SK-N-SH (cell line): Measurements from ENCODE around the gene ORC5. TPM values are rescaled to one million over a fixed set of nuclear protein-coding genes. Genes with fewer than 3 reads are reported as not detected.

Experiments
- CTCF ChIA-PET: fragments of 300-600, 350-600 bp; formaldehyde crosslinking; extraction: SDS; loops from one replicate; lab custom pipeline; 2021; lab: Yijun Ruan, JAX
- POLR2A ChIA-PET: fragments of 350-600 bp; sonication (Branson Sonifier 250); formaldehyde crosslinking; extraction: SDS; loops from one replicate; lab custom pipeline; 2020; ENCODE audit warnings: antibody characterized with exemption, inconsistent platforms; lab: Yijun Ruan, JAX
- DNase-seq: peaks from one replicate; pipeline ENCODE4 v3.0.0; 2012
- H2AFZ ChIP-seq: fragments of 200-600 bp; sonication (generic); 2 replicates; pipeline ENCODE4 v1.8.1; 2016; ENCODE audit warnings: antibody characterized with exemption, mild to moderate bottlenecking, low read depth
- H3F3A ChIP-seq: fragments of 200-600 bp; sonication (generic); replicated peaks from 2 replicates; pipeline ENCODE3; 2016; ENCODE audit warnings: antibody characterized with exemption, mild to moderate bottlenecking; ENCODE audit not compliant: insufficient read depth
- H3K27ac ChIP-seq, 2 experiments: fragments of 200-500 bp in 1 of 2; fragments of 200-600 bp in 1 of 2; sonication (Bioruptor generic) in 1 of 2; sonication (generic), shearing (Covaris generic) in 1 of 2; 2 replicates each; pipeline versions ENCODE4 v1.5.1 to v1.6.1; 2014 to 2016; ENCODE audit warnings: low read depth in 2 of 2, inconsistent platforms in 1 of 2, low read length in 1 of 2, mild to moderate bottlenecking in 1 of 2, mixed read lengths in 1 of 2
- H3K27me3 ChIP-seq: fragments of 200-600 bp; sonication (generic), shearing (Covaris generic); 2 replicates; pipeline ENCODE4 v1.6.1; 2016; ENCODE audit warnings: mixed run types; ENCODE audit not compliant: insufficient read depth
- H3K36me3 ChIP-seq, 2 experiments: fragments of 200-500 bp in 1 of 2; fragments of 200-600 bp in 1 of 2; sonication (Bioruptor generic) in 1 of 2; sonication (generic) in 1 of 2; replicated peaks in 1 of 2; 2 replicates each; pipeline versions ENCODE3 to v1.5.1; 2014 to 2016; ENCODE audit warnings: low read length in 1 of 2, mild to moderate bottlenecking in 1 of 2; ENCODE audit not compliant: insufficient read depth in 2 of 2, control insufficient read depth in 1 of 2
- H3K4me1 ChIP-seq, 2 experiments: fragments of 200-500 bp in 1 of 2; fragments of 200-600 bp in 1 of 2; sonication (Bioruptor generic) in 1 of 2; sonication (generic), shearing (Covaris generic) in 1 of 2; 2 replicates each; pipeline versions ENCODE4 v1.5.1 to v1.6.1; 2014 to 2016; ENCODE audit warnings: low read depth in 1 of 2, low read length in 1 of 2, mixed run types in 1 of 2; ENCODE audit not compliant: insufficient read depth in 2 of 2, control insufficient read depth in 1 of 2
- H3K4me2 ChIP-seq: fragments of 200-600 bp; sonication (generic), shearing (Covaris generic); 2 replicates; pipeline ENCODE4 v1.6.1; 2017; ENCODE audit warnings: mixed run types
- H3K4me3 ChIP-seq, 2 experiments: fragments of 200-500 bp in 1 of 2; fragments of 200-600 bp in 1 of 2; sonication (Bioruptor generic) in 1 of 2; sonication (generic), shearing (Covaris generic) in 1 of 2; 2 replicates each; pipeline versions ENCODE4 v1.5.1 to v1.8.1; 2014 to 2016; ENCODE audit warnings: low read depth in 2 of 2, inconsistent platforms in 1 of 2, low read length in 1 of 2, mild to moderate bottlenecking in 1 of 2, mixed read lengths in 1 of 2, moderate library complexity in 1 of 2
- H3K79me2 ChIP-seq: fragments of 200-600 bp; sonication (generic); 2 replicates; pipeline ENCODE4 v1.8.1; 2017; ENCODE audit warnings: mild to moderate bottlenecking; ENCODE audit not compliant: insufficient read depth
- H3K9ac ChIP-seq: fragments of 200-600 bp; sonication (generic); 2 replicates; pipeline ENCODE4 v1.6.1; 2017; ENCODE audit warnings: mixed run types
- H3K9me2 ChIP-seq: fragments of 200-600 bp; sonication (generic); 2 replicates; pipeline ENCODE4 v1.6.1; 2017; ENCODE audit warnings: mixed run types
- H3K9me3 ChIP-seq: fragments of 200-600 bp; sonication (generic); 2 replicates; pipeline ENCODE4 v1.6.1; 2017; ENCODE audit warnings: mixed run types, mild to moderate bottlenecking, moderate library complexity
- H4K20me1 ChIP-seq: fragments of 200-600 bp; sonication (generic); 2 replicates; pipeline ENCODE4 v1.6.1; 2017; ENCODE audit warnings: mild to moderate bottlenecking, mixed run types; ENCODE audit not compliant: insufficient read depth
- EZH2phosphoT487 ChIP-seq: fragments of 200-600 bp; sonication (generic); IDR thresholded peaks from 2 replicates; pipeline ENCODE4 v1.6.1; 2017; ENCODE audit warnings: low read depth, mixed run types, mild to moderate bottlenecking, antibody characterized with exemption, moderate library complexity, borderline replicate concordance
- GABPA ChIP-seq: IDR thresholded peaks from 2 replicates; pipeline ENCODE4 v1.4.0; 2012; ENCODE audit warnings: low read depth, mild to moderate bottlenecking
- GATA2 ChIP-seq: sonication (generic); formaldehyde crosslinking; IDR thresholded peaks from 2 replicates; pipeline ENCODE4 v1.5.0; 2020; ENCODE audit warnings: mild to moderate bottlenecking, missing genetic modification reagents
- JUND ChIP-seq: IDR thresholded peaks from 2 replicates; pipeline ENCODE4 v1.4.0; 2012
- MEF2A ChIP-seq: IDR thresholded peaks from 2 replicates; pipeline ENCODE4 v1.4.0; 2012; ENCODE audit warnings: low read depth, borderline replicate concordance
- NFIC ChIP-seq: IDR thresholded peaks from 2 replicates; pipeline ENCODE4 v1.4.0; 2012; ENCODE audit warnings: borderline replicate concordance
- NRF1 ChIP-seq: IDR thresholded peaks from 2 replicates; pipeline ENCODE4 v1.6.1; 2012; ENCODE audit warnings: low read depth, mild to moderate bottlenecking, low read length
- PBX3 ChIP-seq: IDR thresholded peaks from 2 replicates; pipeline ENCODE4; 2012
- POLR2AphosphoS5 ChIP-seq: IDR thresholded peaks from 2 replicates; pipeline ENCODE4 v1.6.1; 2012; ENCODE audit warnings: low read depth, low read length
- RFX5 ChIP-seq: IDR thresholded peaks from 2 replicates; pipeline ENCODE4 v1.6.1; 2012; ENCODE audit warnings: mild to moderate bottlenecking, improper control_type of control experiment, low read length
- RXRA ChIP-seq: IDR thresholded peaks from 2 replicates; pipeline ENCODE4 v1.4.0; 2012; ENCODE audit warnings: low read depth, mild to moderate bottlenecking, borderline replicate concordance
- SIN3A ChIP-seq: IDR thresholded peaks from 2 replicates; pipeline ENCODE4 v1.6.1; 2012; ENCODE audit warnings: low read depth, mild to moderate bottlenecking, low read length, moderate library complexity, borderline replicate concordance
- TEAD4 ChIP-seq: IDR thresholded peaks from 2 replicates; pipeline ENCODE4 v1.4.0; 2012; ENCODE audit warnings: mild to moderate bottlenecking, borderline replicate concordance; ENCODE audit not compliant: insufficient read depth
- YY1 ChIP-seq: IDR thresholded peaks from 2 replicates; pipeline ENCODE4 v1.4.0; 2012; ENCODE audit warnings: low read depth, mild to moderate bottlenecking
- WGBS: methylation state at CpG from one replicate; pipeline ENCODE4 v1.1.6; 2017; ENCODE audit warnings: low lambda C conversion rate; 5-methylcytosine and 5-hydroxymethylcytosine counted together
- polyA plus RNA-seq, 3 experiments: library from polyadenylated mRNA; depleted of rRNA; stranded (reverse); fragments of >200 nt; gene quantifications; 2 replicates each; pipeline ENCODE4 v1.2.3, GENCODE V29; 2012
- TF ChIP-seq, protein P1 (sequence below): IDR thresholded peaks from 2 replicates; pipeline ENCODE4 v1.4.0; 2012; ENCODE audit warnings: low read depth
- TF ChIP-seq, protein P2 (sequence below): fragments of 150-350 bp; IDR thresholded peaks from 2 replicates; pipeline ENCODE4 v1.6.1; 2016; ENCODE audit warnings: mild to moderate bottlenecking, low read depth, low read length
- TF ChIP-seq, protein P3 (sequence below): IDR thresholded peaks from 2 replicates; pipeline ENCODE4 v1.6.1; 2012; ENCODE audit warnings: mild to moderate bottlenecking, low read depth, low read length, moderate library complexity

Gene ORC5
- polyA plus RNA-seq, 1 of the 3 experiments (the other 2 are of a cell fraction) = 4.7 TPM

GRCh38 chr7:104152468-104152867, 55.3 kb downstream of the ORC5 start:
- Histone ChIP-seq H3K9me3 (no peaks in the 10 kb centered on the region), H3K27ac (no peak overlapping the region), H3K36me3 (peaks cover 50 to 59% of the 10 kb centered on the region in 2 experiments), H3K4me1 (no peaks in the 10 kb centered on the region; a peak in 1 of 4 replicates), H3K4me3 (no peak overlapping the region), H3F3A (peaks cover 3% of the 10 kb centered on the region), H3K4me2 (no peak overlapping the region), H3K27me3 (no peaks in the 10 kb centered on the region), H2AFZ (no peak overlapping the region), H3K9me2 (no peaks in the 10 kb centered on the region), H3K79me2 (no peaks in the 10 kb centered on the region), H4K20me1 (no peaks in the 10 kb centered on the region), H3K9ac (no peak overlapping the region)
- WGBS = 61% methylated on average over 1 of the region's 1 CpG
- DNase-seq = no peak
- TF ChIP-seq JUND (no peak), PBX3 (no peak)
- ChIA-PET CTCF (interaction anchor here (1.1 to 6.4 kb wide), 6 partner anchors 8 to 579 kb away, joined by 3 to 64 read pairs (median 3); no protein-coding TSS in a partner anchor), POLR2A (no interaction called here)

- 96% methylated on average over 1 of the region's 1 CpG for WGBS
- H3K4me1 ChIP-seq = no peaks in the 10 kb centered on the region; a peak in 1 of 4 replicates
- no peaks in the 10 kb centered on the region for H3F3A ChIP-seq
- no peak for DNase-seq
- no peaks in the 10 kb centered on the region for H3K79me2 ChIP-seq
- no peak overlapping the region for H3K27ac ChIP-seq
- H3K4me2 ChIP-seq = no peak overlapping the region
- H3K36me3 ChIP-seq = peaks cover 51 to 60% of the 10 kb centered on the region in 2 experiments
- no peaks in the 10 kb centered on the region for H3K27me3 ChIP-seq
- no peaks in the 10 kb centered on the region for H4K20me1 ChIP-seq
- no peak overlapping the region for H3K9ac ChIP-seq
- no peaks in the 10 kb centered on the region for H3K9me3 ChIP-seq
- no peak overlapping the region for H2AFZ ChIP-seq
- no peak overlapping the region for H3K4me3 ChIP-seq
- no peaks in the 10 kb centered on the region for H3K9me2 ChIP-seq
- ChIA-PET CTCF (interaction anchor here (0.7 to 6.4 kb wide), 9 partner anchors 8 to 704 kb away, joined by 3 to 64 read pairs (median 8); no protein-coding TSS in a partner anchor), POLR2A (no interaction called here)
- TF ChIP-seq NFIC = no peak
- no peak for TF ChIP-seq EZH2phosphoT487
- no peak for TF ChIP-seq POLR2AphosphoS5
These were observed 57.3 kb downstream of the ORC5 start for GRCh38 chr7:104150470-104150869.

DNA sequence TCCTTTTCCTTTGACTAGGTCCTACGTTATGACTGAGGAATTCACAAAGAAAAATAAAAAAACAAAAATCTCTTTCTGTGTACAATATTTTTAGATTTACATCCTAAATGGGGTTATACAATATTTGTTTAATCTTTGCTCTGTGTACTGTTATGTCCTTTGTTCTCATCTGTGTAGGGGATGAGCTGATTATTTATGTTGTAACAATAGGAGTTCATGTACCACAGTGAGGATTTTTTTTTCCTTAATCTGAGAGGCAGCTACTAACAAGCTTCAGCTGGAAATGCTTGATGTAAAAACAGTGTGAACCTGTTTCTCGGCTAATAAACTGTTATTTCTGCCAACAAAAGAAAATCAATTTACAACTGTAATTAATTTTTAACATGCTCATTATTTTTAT, 58.0 kb downstream of the ORC5 start:
- ChIA-PET POLR2A (interaction anchor here (0.6 kb wide), 2 partner anchors 12 to 103 kb away, joined by 3 to 4 read pairs; no protein-coding TSS in a partner anchor), CTCF (interaction anchor here (0.7 to 6.4 kb wide), 7 partner anchors 11 to 703 kb away, joined by 3 to 64 read pairs (median 3); no protein-coding TSS in a partner anchor)
- no peaks in the 10 kb centered on the region for H4K20me1 ChIP-seq
- no peaks in the 10 kb centered on the region; a peak in 1 of 4 replicates for H3K4me1 ChIP-seq
- no peak overlapping the region for H3K4me3 ChIP-seq
- no peaks in the 10 kb centered on the region for H3K9me3 ChIP-seq
- H3K9ac ChIP-seq = no peak overlapping the region
- H3K4me2 ChIP-seq = no peak overlapping the region
- no peaks in the 10 kb centered on the region for H3F3A ChIP-seq
- H3K36me3 ChIP-seq = peaks cover 48 to 62% of the 10 kb centered on the region in 2 experiments
- H3K27ac ChIP-seq = no peak overlapping the region
- H3K79me2 ChIP-seq = no peaks in the 10 kb centered on the region
- DNase-seq = no peak
- no peaks in the 10 kb centered on the region for H3K9me2 ChIP-seq
- no peak overlapping the region for H2AFZ ChIP-seq
- 96% methylated on average over 2 of the region's 2 CpGs for WGBS
- H3K27me3 ChIP-seq = no peaks in the 10 kb centered on the region
- TF ChIP-seq EZH2phosphoT487 (no peak), RXRA (no peak), NRF1 (no peak), YY1 (no peak), SIN3A (no peak), MEF2A (no peak), TEAD4 (no peak), GABPA (no peak), RFX5 (no peak), GATA2 (no peak)
- TF ChIP-seq, protein P1, sequence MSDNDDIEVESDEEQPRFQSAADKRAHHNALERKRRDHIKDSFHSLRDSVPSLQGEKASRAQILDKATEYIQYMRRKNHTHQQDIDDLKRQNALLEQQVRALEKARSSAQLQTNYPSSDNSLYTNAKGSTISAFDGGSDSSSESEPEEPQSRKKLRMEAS = no peak
- TF ChIP-seq, protein P2, sequence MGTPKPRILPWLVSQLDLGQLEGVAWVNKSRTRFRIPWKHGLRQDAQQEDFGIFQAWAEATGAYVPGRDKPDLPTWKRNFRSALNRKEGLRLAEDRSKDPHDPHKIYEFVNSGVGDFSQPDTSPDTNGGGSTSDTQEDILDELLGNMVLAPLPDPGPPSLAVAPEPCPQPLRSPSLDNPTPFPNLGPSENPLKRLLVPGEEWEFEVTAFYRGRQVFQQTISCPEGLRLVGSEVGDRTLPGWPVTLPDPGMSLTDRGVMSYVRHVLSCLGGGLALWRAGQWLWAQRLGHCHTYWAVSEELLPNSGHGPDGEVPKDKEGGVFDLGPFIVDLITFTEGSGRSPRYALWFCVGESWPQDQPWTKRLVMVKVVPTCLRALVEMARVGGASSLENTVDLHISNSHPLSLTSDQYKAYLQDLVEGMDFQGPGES = no peak
- TF ChIP-seq, protein P3, sequence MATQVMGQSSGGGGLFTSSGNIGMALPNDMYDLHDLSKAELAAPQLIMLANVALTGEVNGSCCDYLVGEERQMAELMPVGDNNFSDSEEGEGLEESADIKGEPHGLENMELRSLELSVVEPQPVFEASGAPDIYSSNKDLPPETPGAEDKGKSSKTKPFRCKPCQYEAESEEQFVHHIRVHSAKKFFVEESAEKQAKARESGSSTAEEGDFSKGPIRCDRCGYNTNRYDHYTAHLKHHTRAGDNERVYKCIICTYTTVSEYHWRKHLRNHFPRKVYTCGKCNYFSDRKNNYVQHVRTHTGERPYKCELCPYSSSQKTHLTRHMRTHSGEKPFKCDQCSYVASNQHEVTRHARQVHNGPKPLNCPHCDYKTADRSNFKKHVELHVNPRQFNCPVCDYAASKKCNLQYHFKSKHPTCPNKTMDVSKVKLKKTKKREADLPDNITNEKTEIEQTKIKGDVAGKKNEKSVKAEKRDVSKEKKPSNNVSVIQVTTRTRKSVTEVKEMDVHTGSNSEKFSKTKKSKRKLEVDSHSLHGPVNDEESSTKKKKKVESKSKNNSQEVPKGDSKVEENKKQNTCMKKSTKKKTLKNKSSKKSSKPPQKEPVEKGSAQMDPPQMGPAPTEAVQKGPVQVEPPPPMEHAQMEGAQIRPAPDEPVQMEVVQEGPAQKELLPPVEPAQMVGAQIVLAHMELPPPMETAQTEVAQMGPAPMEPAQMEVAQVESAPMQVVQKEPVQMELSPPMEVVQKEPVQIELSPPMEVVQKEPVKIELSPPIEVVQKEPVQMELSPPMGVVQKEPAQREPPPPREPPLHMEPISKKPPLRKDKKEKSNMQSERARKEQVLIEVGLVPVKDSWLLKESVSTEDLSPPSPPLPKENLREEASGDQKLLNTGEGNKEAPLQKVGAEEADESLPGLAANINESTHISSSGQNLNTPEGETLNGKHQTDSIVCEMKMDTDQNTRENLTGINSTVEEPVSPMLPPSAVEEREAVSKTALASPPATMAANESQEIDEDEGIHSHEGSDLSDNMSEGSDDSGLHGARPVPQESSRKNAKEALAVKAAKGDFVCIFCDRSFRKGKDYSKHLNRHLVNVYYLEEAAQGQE = no peak
